Omental fat pad (tissue), 4 donors: ENCODE results near the gene CHRDL1. TPM values are rescaled to one million over a fixed set of nuclear protein-coding genes. Genes with fewer than 3 reads are reported as not detected.

ENCODE experiments used
- ATAC-seq: fragments of 150-250 bp; one replicate; pipeline ENCODE4 v1.9.1; 2016; ENCODE audit warnings: mild to moderate bottlenecking, moderate library complexity; ENCODE audit not compliant: low FRiP score
- DNase-seq: peaks from one replicate; pipeline ENCODE4 v3.0.0-alpha.2; 2019; ENCODE audit warnings: low spot score
- CTCF ChIP-seq, 3 donors: fragments of 450-650 bp; IDR thresholded peaks; one replicate each; pipeline ENCODE4 v1.5.1; 2016 to 2017; ENCODE audit warnings: antibody characterized with exemption in 3 of 3, mild to moderate bottlenecking in 3 of 3, moderate library complexity in 2 of 3
- total RNA-seq, 4 donors: library from RNA; depleted of rRNA; stranded (reverse); fragments of >200 nt; gene quantifications; one replicate each; pipeline ENCODE4 v1.1.0, GENCODE V29; 2016

The CHRDL1 gene
- total RNA-seq, 4 donors from 2014 or later: 45.1 to 264 (median 207) TPM

- ATAC-seq: no peak
- no peak for TF ChIP-seq CTCF (IDR thresholded peaks at IDR 0.05)
- DNase-seq: no peak
Measured at GRCh38 chrX:110805303-110805702, 9.7 kb upstream of the CHRDL1 start.

- TF ChIP-seq CTCF (IDR thresholded peaks at IDR 0.05): no peak
- no peak for ATAC-seq
- DNase-seq: no peak
Measured at GRCh38 chrX:110804446-110804845, 8.8 kb upstream of the CHRDL1 start.

- DNase-seq (no peak), ATAC-seq (no peak)
- TF ChIP-seq CTCF (IDR thresholded peaks at IDR 0.05): no peak
Measured at GRCh38 chrX:110803506-110803905, 7.9 kb upstream of the CHRDL1 start.

GRCh38 chrX:110796407-110796697, 735 bp upstream of the CHRDL1 start:
- peak; percentile 7 for ATAC-seq
- DNase-seq: no peak
- TF ChIP-seq CTCF (IDR thresholded peaks at IDR 0.05): no peak

GRCh38 chrX:110794601-110795000, 1.0 kb downstream of the CHRDL1 start:
- no peak for TF ChIP-seq CTCF (IDR thresholded peaks at IDR 0.05)
- DNase-seq (no peak), ATAC-seq (no peak)

GRCh38 chrX:110791071-110791470, 4.5 kb downstream of the CHRDL1 start:
- no peak for TF ChIP-seq CTCF (IDR thresholded peaks at IDR 0.05)
- ATAC-seq: no peak

GRCh38 chrX:110786486-110786885, 9.1 kb downstream of the CHRDL1 start:
- ATAC-seq (no peak), DNase-seq (no peak)
- no peak for TF ChIP-seq CTCF (IDR thresholded peaks at IDR 0.05)

More at GRCh38 chrX:110791071-110791470, 4.5 kb downstream of the CHRDL1 start:
- DNase-seq: no peak
